T-helper 2 cell treated with Interferon-gamma antibody and Interleukin-4, amounts not matched to agents 5 μg/mL and 100 μg/mL, for 36 hours (primary cell): ENCODE results near the gene B4GALNT3.
A peak's percentile ranks its signal among the peaks of the same experiment; 100 is the strongest.

Experiments used
- DNase-seq: peaks from one replicate; pipeline ENCODE4 v3.0.0; 2021; ENCODE audit warnings: low spot score
- H3K27ac Mint-ChIP-seq: one replicate; pipeline ENCODE4 v1.8.0; 2021; ENCODE audit warnings: mild to moderate bottlenecking, mixed read lengths
- H3K27me3 Mint-ChIP-seq: one replicate; pipeline ENCODE4 v1.8.0; 2021; ENCODE audit warnings: low read depth, mixed read lengths
- H3K36me3 Mint-ChIP-seq: one replicate; pipeline ENCODE4 v1.8.0; 2021; ENCODE audit warnings: low read depth, mixed read lengths
- H3K4me1 Mint-ChIP-seq: one replicate; pipeline ENCODE4 v1.8.0; 2021; ENCODE audit warnings: low read depth, mixed read lengths
- H3K4me3 Mint-ChIP-seq: one replicate; pipeline ENCODE4 v1.8.0; 2022; ENCODE audit warnings: mild to moderate bottlenecking, moderate library complexity, mixed read lengths
- H3K9me3 Mint-ChIP-seq: one replicate; pipeline ENCODE4 v1.8.0; 2021; ENCODE audit warnings: mixed read lengths

B4GALNT3 gene

DNA sequence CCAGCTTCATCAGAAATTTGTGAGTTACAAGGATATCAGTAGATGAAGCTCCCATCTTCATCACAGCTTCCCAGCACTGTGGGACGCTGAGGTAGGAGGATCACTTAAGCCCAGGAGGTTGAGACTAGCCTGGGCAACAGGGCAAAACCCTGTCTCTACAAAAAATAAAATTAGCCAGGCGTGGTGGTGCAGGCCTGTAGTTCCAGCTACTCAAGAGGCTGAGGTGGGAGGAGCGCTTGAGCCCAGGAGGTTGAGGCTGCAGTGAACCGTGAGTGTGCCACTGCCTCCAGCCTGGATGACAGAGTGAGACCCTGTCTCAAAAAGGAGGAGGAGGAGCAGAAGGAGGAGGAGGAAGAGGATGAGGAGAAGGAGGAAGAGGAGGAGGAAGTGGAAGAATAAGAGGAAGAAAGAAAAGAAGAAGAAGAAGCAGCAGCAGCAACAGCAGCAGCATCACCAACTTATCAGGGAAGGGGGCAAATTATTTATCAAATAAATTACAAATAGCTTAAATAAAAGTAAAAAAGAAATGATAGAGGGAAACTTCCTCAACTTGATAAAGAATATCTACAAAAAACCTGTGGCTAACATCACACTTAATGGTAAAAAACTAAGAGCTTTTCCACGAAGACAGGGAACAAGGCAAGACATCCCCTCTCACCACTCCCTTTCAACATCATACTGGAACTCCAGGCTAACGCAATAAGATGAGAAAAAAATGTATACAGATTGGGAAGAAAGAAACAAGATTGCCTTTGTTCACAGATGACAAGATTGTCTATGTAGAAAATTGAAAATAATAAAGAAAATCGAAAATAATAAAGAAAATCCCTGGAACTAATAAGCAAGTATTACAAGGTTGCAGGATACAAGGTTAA is 133.9 kb downstream of the B4GALNT3 start:
- Mint-ChIP-seq H3K4me1 (peaks cover 3% of the 10 kb centered on the region), H3K4me3 (no peak overlapping the region), H3K27me3 (peaks cover 11% of the 10 kb centered on the region), H3K36me3 (no peaks in the 10 kb centered on the region), H3K27ac (no peak overlapping the region), H3K9me3 (peaks cover under 1% of the 10 kb centered on the region)
- no peak for DNase-seq

DNA sequence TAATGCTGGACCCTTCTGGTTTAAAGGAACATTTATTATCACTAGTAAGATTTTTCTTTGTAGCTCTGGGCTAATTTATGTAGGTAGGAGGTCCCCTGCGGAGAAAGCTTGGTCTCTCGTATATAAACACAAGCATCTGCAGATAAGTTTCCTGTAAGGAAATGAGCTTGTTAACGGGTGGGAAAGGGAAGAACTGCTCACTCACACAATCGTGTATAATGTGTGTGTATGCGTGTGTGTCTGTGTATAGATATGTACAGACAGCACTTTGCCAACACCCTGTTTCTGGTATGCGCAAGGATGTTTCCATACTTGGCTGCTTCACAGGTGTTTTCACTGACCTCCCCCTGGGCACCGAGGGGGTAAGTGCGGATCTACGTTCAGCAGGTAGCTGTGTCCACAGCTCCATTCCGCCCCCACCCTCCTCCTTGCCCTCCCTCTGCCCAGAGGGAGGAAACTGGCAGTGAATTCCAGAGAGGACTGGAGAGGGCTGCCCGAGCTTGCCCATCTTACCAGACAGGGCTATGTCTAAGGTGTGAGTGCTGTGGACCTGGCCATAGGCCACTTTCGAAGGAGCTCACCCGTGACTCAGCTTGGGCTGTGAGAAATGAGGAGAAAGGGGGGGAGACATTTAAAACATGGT is 138.3 kb downstream of the B4GALNT3 start:
- DNase-seq: no peak
- no peak overlapping the region for H3K4me3 Mint-ChIP-seq
- no peak overlapping the region for H3K27ac Mint-ChIP-seq
- H3K36me3 Mint-ChIP-seq: no peaks in the 10 kb centered on the region
- H3K27me3 Mint-ChIP-seq: peaks cover 11% of the 10 kb centered on the region
- H3K9me3 Mint-ChIP-seq: no peaks in the 10 kb centered on the region
- no peaks in the 10 kb centered on the region for H3K4me1 Mint-ChIP-seq

DNA sequence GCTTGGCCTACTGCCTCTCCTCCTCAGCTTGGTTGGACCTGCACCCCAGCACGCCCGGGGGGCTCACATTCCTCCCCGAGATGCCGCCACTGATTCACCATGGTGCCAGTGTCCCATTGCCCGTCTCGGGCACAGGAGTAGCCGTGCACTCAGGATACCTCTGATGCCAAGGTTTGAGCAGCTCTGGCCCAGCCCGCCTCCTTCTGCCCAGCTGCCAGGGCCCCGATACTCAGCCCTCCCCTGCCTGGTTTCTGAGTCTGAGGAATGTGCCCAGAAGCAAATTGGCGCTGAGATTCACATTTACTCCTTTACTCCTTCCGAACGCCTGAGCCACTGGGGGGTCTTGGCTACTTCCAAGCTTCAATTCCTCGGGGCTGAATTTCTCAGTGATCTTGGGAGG is 140.0 kb downstream of the B4GALNT3 start:
- no peak overlapping the region for H3K4me3 Mint-ChIP-seq
- H3K4me1 Mint-ChIP-seq: peaks cover 3% of the 10 kb centered on the region
- H3K27me3 Mint-ChIP-seq: peaks cover 4% of the 10 kb centered on the region
- no peaks in the 10 kb centered on the region for H3K36me3 Mint-ChIP-seq
- no peak for DNase-seq
- no peaks in the 10 kb centered on the region for H3K9me3 Mint-ChIP-seq
- H3K27ac Mint-ChIP-seq: no peak overlapping the region

DNA sequence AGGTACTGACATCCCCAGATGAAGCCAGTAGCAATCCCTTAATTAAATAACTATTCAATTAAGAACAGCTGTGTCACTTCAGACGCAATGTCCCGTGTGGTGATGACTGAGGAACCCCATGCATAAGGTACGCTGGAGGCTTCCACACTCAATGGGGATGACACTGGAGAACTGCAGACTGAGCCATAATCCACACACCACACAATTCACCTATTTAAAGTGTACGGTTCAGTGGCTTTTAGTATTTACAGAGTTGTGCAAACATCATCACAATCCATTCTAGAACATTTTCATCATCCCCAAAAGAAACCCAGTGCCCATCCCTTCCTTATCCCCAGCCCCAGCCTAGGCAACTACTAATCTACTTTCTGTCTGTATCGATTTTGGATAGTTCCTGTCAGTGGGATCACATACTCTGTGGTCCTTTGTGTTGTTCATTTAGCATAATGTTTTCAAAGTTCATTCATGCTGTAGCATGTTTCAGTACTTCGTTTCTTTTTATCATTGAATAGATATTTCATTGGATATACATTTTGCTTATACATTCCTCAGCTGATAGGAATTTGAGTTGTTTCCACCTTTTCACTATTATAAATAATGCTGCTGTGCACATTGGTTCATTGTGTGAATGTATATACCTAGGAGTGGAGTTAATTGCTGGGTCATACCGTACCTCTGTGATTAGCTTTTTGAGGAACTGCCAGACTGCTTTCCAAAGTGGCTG is 142.4 kb downstream of the B4GALNT3 start:
- H3K9me3 Mint-ChIP-seq: no peaks in the 10 kb centered on the region
- no peaks in the 10 kb centered on the region for H3K36me3 Mint-ChIP-seq
- no peak overlapping the region for H3K27ac Mint-ChIP-seq
- DNase-seq: no peak
- peaks cover 6% of the 10 kb centered on the region for H3K4me1 Mint-ChIP-seq
- no peak overlapping the region for H3K4me3 Mint-ChIP-seq
- H3K27me3 Mint-ChIP-seq: no peaks in the 10 kb centered on the region

DNA sequence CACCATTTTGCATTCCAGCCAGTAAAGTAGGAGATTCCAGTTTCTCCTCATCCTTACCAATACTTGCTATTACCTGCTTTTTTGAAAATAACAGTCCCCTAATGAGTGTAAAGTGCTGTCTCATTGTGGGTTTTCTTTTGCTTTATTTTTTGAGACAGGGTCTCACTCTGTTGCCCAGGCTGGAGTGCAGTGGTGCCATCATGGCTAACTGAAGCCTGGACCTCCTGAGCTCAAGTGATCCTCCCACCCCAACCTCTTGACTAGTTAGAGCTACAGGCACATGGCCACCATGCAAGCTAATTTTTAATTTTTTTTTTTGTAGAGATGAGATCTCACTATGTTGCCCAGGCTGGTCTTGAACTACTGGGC is 142.9 kb downstream of the B4GALNT3 start:
- no peaks in the 10 kb centered on the region for H3K9me3 Mint-ChIP-seq

DNA sequence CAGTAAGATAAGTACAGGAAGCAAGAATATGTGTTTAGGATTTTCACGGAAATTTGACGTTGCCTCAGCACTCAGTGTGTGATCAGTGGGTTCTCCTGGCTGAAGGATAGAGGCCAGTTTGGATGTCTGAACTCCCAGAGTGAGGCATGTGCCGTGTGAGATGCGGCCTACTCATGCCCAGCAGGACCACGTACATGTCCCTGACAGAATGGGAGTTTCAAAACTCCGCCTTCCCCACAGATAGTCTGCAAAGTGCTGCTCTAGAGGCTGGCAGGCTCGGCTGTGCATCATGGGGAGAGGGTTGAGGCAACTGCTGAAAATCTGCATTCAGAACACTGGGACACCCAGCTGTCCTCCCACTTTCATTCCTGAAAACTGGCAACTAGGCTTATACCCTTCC is 145.2 kb downstream of the B4GALNT3 start:
- no peak overlapping the region for H3K4me3 Mint-ChIP-seq

More for the DNA sequence above, 142.9 kb downstream of the B4GALNT3 start:
- peaks cover 11% of the 10 kb centered on the region for H3K4me1 Mint-ChIP-seq
- H3K36me3 Mint-ChIP-seq: no peaks in the 10 kb centered on the region
- H3K27me3 Mint-ChIP-seq: no peaks in the 10 kb centered on the region
- no peak overlapping the region for H3K4me3 Mint-ChIP-seq
- DNase-seq: no peak
- no peak overlapping the region for H3K27ac Mint-ChIP-seq

GRCh38 chr12:607541-608001 is 147.8 kb downstream of the B4GALNT3 start:
- no peaks in the 10 kb centered on the region for H3K36me3 Mint-ChIP-seq
- H3K4me3 Mint-ChIP-seq: peak overlapping the region; percentile 11
- H3K9me3 Mint-ChIP-seq: no peaks in the 10 kb centered on the region
- no peak for DNase-seq
- peak overlapping the region; percentile 55 for H3K27ac Mint-ChIP-seq
- peaks cover 35% of the 10 kb centered on the region for H3K4me1 Mint-ChIP-seq
- H3K27me3 Mint-ChIP-seq: no peaks in the 10 kb centered on the region

More for the DNA sequence above, 145.2 kb downstream of the B4GALNT3 start:
- H3K9me3 Mint-ChIP-seq: no peaks in the 10 kb centered on the region
- DNase-seq: no peak
- H3K4me1 Mint-ChIP-seq: peaks cover 21% of the 10 kb centered on the region
- no peaks in the 10 kb centered on the region for H3K36me3 Mint-ChIP-seq
- no peaks in the 10 kb centered on the region for H3K27me3 Mint-ChIP-seq
- H3K27ac Mint-ChIP-seq: no peak overlapping the region

GRCh38 chr12:608413-608812 is 148.7 kb downstream of the B4GALNT3 start:
- Mint-ChIP-seq H3K27me3 (no peaks in the 10 kb centered on the region), H3K36me3 (no peaks in the 10 kb centered on the region), H3K27ac (no peak overlapping the region), H3K9me3 (no peaks in the 10 kb centered on the region), H3K4me3 (no peak overlapping the region), H3K4me1 (peaks cover 35% of the 10 kb centered on the region)
- DNase-seq: no peak

DNA sequence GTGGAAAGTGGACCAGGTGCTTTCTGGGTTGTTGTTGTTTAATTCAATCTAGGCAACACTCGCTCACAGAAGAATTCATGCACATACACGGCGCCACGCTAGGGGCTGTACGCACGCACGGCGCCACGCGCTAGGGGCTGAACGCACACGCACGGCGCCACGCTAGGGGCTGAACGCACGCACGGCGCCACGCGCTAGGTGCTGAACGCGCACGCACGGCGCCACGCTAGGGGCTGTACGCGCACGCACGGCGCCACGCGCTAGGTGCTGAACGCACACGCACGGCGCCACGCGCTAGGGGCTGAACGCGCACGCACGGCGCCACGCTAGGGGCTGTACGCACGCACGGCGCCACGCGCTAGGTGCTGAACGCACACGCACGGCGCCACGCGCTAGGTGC is 149.2 kb downstream of the B4GALNT3 start:
- Mint-ChIP-seq H3K27ac (no peak overlapping the region), H3K4me1 (peaks cover 33% of the 10 kb centered on the region), H3K36me3 (no peaks in the 10 kb centered on the region), H3K9me3 (no peaks in the 10 kb centered on the region), H3K27me3 (no peaks in the 10 kb centered on the region), H3K4me3 (no peak overlapping the region)
- DNase-seq: no peak

- Mint-ChIP-seq H3K27ac (no peak overlapping the region), H3K9me3 (no peaks in the 10 kb centered on the region)
Observed at GRCh38 chr12:611721-612120, 152.0 kb downstream of the B4GALNT3 start.

DNA sequence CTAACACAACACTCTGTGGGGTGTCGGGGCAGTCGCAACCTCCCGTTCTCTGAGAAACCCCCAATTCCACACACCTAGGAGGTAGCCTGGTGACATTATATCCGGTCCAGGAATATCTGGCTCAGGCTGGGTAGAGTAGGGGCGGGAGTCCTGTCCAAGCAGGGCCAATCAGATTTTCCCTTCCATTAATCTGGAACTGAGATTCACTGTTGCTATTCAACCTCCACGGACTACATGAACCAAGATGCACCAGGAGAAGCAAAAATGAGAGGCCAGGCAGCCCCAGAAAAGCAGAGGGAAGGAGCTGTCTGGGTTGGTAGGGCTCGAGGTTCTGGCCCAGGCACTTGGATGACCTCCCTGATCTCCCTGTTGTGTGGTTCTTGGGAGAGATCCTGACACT is 152.6 kb downstream of the B4GALNT3 start:
- H3K4me3 Mint-ChIP-seq: no peak overlapping the region
- DNase-seq: no peak
- no peaks in the 10 kb centered on the region for H3K36me3 Mint-ChIP-seq
- H3K9me3 Mint-ChIP-seq: no peaks in the 10 kb centered on the region
- no peaks in the 10 kb centered on the region for H3K27me3 Mint-ChIP-seq
- peaks cover 42% of the 10 kb centered on the region for H3K4me1 Mint-ChIP-seq
- no peak overlapping the region for H3K27ac Mint-ChIP-seq

More at GRCh38 chr12:611721-612120, 152.0 kb downstream of the B4GALNT3 start:
- peaks cover 46% of the 10 kb centered on the region for H3K4me1 Mint-ChIP-seq
- no peak overlapping the region for H3K4me3 Mint-ChIP-seq
- no peaks in the 10 kb centered on the region for H3K36me3 Mint-ChIP-seq
- no peak for DNase-seq
- no peaks in the 10 kb centered on the region for H3K27me3 Mint-ChIP-seq

DNA sequence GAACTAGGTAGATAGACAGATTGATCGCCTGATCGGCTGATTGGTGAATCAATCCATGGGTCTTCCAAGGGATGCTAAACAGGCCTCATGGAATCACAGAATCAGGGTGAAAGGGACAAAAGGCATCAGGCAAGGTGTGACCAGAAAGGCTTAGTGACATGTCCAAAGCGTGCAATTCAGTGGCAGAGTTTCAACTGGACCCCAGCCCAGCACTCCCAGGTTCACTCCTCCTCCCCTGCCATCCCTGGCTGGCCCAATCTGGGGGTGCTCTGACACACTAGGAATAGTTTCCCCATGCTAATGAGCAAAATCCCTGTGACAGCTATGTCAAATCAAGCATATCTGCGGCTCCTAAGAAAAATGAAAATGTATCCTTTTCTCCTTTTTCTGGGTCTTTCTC is 153.1 kb downstream of the B4GALNT3 start:
- H3K9me3 Mint-ChIP-seq: no peaks in the 10 kb centered on the region

More for the DNA sequence above, 153.1 kb downstream of the B4GALNT3 start:
- DNase-seq: no peak
- Mint-ChIP-seq H3K27me3 (no peaks in the 10 kb centered on the region), H3K4me1 (peaks cover 36% of the 10 kb centered on the region), H3K4me3 (no peak overlapping the region), H3K27ac (no peak overlapping the region), H3K36me3 (no peaks in the 10 kb centered on the region)
